ENCODE data around the gene MFSD12.
"Not testable (repeated sequence)": the region's sequence is repeated elsewhere in the genome, so short reads cannot be mapped to it uniquely, and the experiment has no call there.

GRCh38 chr19:3581792-3582191 is 24.4 kb upstream of the MFSD12 start:
- TF ChIP-seq POLR2A, CTCF (IDR thresholded peaks at IDR 0.05): not testable (repeated sequence)

Data from heart left ventricle (tissue), 13 donors.